Tibial nerve (tissue), 4 donors: Measurements from ENCODE around the gene CCDC184. TPM values are rescaled to one million over a fixed set of nuclear protein-coding genes. Genes with fewer than 3 reads are reported as not detected.
"Not testable (repeated sequence)": the region's sequence is repeated elsewhere in the genome, so short reads cannot be mapped to it uniquely, and the experiment has no call there.

ENCODE experiments used
- DNase-seq, 2 donors: peaks; one replicate each; pipeline ENCODE4 v3.0.0-alpha.2; 2019; ENCODE audit warnings: low spot score in 2 of 2
- H3K27ac ChIP-seq, 4 donors: fragments of 200-600 bp; sonication (generic) in 3 of 4; one replicate each; pipeline ENCODE4 v1.5.1; 2017 to 2019; ENCODE audit warnings: mild to moderate bottlenecking in 1 of 4
- H3K27me3 ChIP-seq, 2 donors: fragments of 200-600 bp; sonication (generic) in 1 of 2; one replicate each; pipeline versions ENCODE4 v1.5.1 to v1.6.0; 2017 to 2019
- H3K36me3 ChIP-seq, 3 donors: fragments of 200-600 bp; sonication (generic); one replicate each; pipeline ENCODE4 v1.5.1; 2018 to 2019
- H3K4me1 ChIP-seq, 4 donors: fragments of 200-600 bp; sonication (generic) in 3 of 4; one replicate each; pipeline ENCODE4 v1.5.1; 2017 to 2019
- H3K4me3 ChIP-seq, 4 donors: fragments of 200-600 bp; sonication (generic) in 3 of 4; one replicate each; pipeline ENCODE4 v1.5.1; 2017 to 2019; ENCODE audit warnings: mild to moderate bottlenecking in 1 of 4, moderate library complexity in 1 of 4
- H3K9me3 ChIP-seq, 4 donors: fragments of 200-600 bp; sonication (generic) in 3 of 4; one replicate each; pipeline ENCODE4 v1.5.1; 2017 to 2019
- CTCF ChIP-seq, 5 experiments: fragments of 200-600 bp in 3 of 5; fragments of 450-650 bp in 2 of 5; sonication (generic) in 3 of 5; IDR thresholded peaks; one replicate each; pipeline ENCODE4 v1.5.1; 2016 to 2019; ENCODE audit warnings: antibody characterized with exemption in 5 of 5, mild to moderate bottlenecking in 3 of 5, moderate library complexity in 2 of 5
- EP300 ChIP-seq, 2 donors: sonication (generic); formaldehyde crosslinking; IDR thresholded peaks; one replicate each; pipeline ENCODE4 v1.6.1; 2017; ENCODE audit warnings: antibody characterized with exemption in 2 of 2, mild to moderate bottlenecking in 1 of 2
- POLR2A ChIP-seq, 2 donors: fragments of 450-650 bp; IDR thresholded peaks; one replicate each; pipeline ENCODE4 v1.6.1; 2017; ENCODE audit warnings: antibody characterized with exemption in 2 of 2, mild to moderate bottlenecking in 2 of 2, moderate library complexity in 2 of 2
- WGBS, 2 donors: methylation state at CpG; one replicate each; pipeline ENCODE4 v1.1.5; 2018; 5-methylcytosine and 5-hydroxymethylcytosine counted together
- total RNA-seq, 4 donors: library from RNA; depleted of rRNA; stranded (reverse); fragments of >200 nt; gene quantifications; one replicate each; pipeline ENCODE4 v1.1.0, GENCODE V29; 2016

CCDC184 gene
- total RNA-seq, 4 donors from 2014 or later = 2.1 to 4.3 (median 2.9) TPM

GRCh38 chr12:48221645-48222044 lies 38.2 kb downstream of the CCDC184 start:
- peaks cover 0 to under 1% (median 0%) of the 10 kb centered on the region in 4 donors for H3K9me3 ChIP-seq

GRCh38 chr12:48224533-48224932 lies 41.1 kb downstream of the CCDC184 start:
- H3K4me1 ChIP-seq, H3K4me3 ChIP-seq, DNase-seq, H3K27ac ChIP-seq, H3K36me3 ChIP-seq, H3K27me3 ChIP-seq, H3K9me3 ChIP-seq: not testable (repeated sequence)
- WGBS, 2 donors = 79 to 84% methylated on average over 3 of the region's 3 CpGs

More at GRCh38 chr12:48221645-48222044, 38.2 kb downstream of the CCDC184 start:
- H3K27me3 ChIP-seq = no peaks in the 10 kb centered on the region
- no peak for DNase-seq
- 13 to 14% methylated on average over 2 of the region's 2 CpGs for WGBS, 2 donors
- peaks cover 0 to 4% (median 0%) of the 10 kb centered on the region in 4 donors for H3K4me1 ChIP-seq
- H3K27ac ChIP-seq = no peak overlapping the region
- H3K4me3 ChIP-seq = no peak overlapping the region
- no peaks in the 10 kb centered on the region for H3K36me3 ChIP-seq
- TF ChIP-seq POLR2A (IDR thresholded peaks at IDR 0.05) (no peak), CTCF (IDR thresholded peaks at IDR 0.05) (no peak), EP300 (IDR thresholded peaks at IDR 0.05) (no peak)

- not testable (repeated sequence) for H3K27ac ChIP-seq, H3K4me1 ChIP-seq, H3K36me3 ChIP-seq, H3K9me3 ChIP-seq, H3K4me3 ChIP-seq, H3K27me3 ChIP-seq, DNase-seq
- 91 to 97% methylated on average over 2 of the region's 2 CpGs for WGBS, 2 donors
Observed at GRCh38 chr12:48231169-48231958, 47.9 kb downstream of the CCDC184 start.

Other genes with a start within 250 kb of the CCDC184 start
- 10 to 100 TPM; 26.9 to 69.7 (median 49.5) TPM for gene TMEM106C, start 220.0 kb upstream of the CCDC184 start, total RNA-seq
- not detected for gene COL2A1, start 179.2 kb upstream of the CCDC184 start, total RNA-seq
- gene SENP1, start 77.6 kb upstream of the CCDC184 start, total RNA-seq = 10 to 100 TPM; 14.7 to 40.0 (median 21.1) TPM
- 10 to 100 TPM; 37.5 to 51.1 (median 47.4) TPM for gene PFKM, start 64.3 kb upstream of the CCDC184 start, total RNA-seq
- 10 to 100 TPM; 25.1 to 40.2 (median 28.2) TPM for gene ASB8, start 26.1 kb upstream of the CCDC184 start, total RNA-seq
- gene OR10AD1, start 19.6 kb downstream of the CCDC184 start, total RNA-seq = not detected
- gene ZNF641, start 167.3 kb downstream of the CCDC184 start, total RNA-seq = 10 to 100 TPM; 20.2 to 32.4 (median 23.7) TPM